Measurements from ENCODE around the gene SLC16A13. TPM values are rescaled to one million over a fixed set of nuclear protein-coding genes. Genes with fewer than 3 reads are reported as not detected.

Gene SLC16A13
- total and polyA plus RNA-seq, 2 donors (not counting 1 experiment from before 2014, with no cell fraction given) = 1.3 to 1.4 TPM

DNA sequence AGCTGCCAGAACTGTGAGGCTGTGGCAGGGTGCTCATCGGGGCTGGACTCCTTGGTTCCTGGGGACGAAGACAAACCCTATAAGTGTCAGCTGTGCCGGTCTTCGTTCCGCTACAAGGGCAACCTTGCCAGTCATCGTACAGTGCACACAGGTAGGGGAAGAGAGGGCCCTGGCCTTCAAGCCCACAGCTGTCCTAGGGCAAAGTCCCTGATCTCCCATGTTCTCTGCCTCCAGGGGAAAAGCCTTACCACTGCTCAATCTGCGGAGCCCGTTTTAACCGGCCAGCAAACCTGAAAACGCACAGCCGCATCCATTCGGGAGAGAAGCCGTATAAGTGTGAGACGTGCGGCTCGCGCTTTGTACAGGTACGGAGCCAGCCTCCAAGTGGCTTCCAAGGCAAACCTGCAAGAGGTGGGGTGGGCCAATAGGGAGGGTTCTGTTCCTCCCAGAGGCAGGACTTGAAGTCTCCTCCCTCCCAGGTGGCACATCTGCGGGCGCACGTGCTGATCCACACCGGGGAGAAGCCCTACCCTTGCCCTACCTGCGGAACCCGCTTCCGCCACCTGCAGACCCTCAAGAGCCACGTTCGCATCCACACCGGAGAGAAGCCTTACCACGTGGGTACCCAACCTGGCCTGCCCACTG lies 9.2 kb upstream of the SLC16A13 start:
- no peaks in the 10 kb centered on the region for H4K20me1 ChIP-seq (ENCODE audit: control insufficient read depth, extremely low read depth, insufficient read depth, low read length)
- no peaks in the 10 kb centered on the region for H3K27me3 ChIP-seq (ENCODE audit: control insufficient read depth, insufficient read depth, low read length)
- no peak overlapping the region for H3K4me3 ChIP-seq (replicated peaks in 1 of 4; ENCODE audit: control extremely low read depth in 1 of 4, insufficient read depth in 1 of 4, low read depth in 3 of 4, low read length in 4 of 4)
- TF ChIP-seq, protein P1, sequence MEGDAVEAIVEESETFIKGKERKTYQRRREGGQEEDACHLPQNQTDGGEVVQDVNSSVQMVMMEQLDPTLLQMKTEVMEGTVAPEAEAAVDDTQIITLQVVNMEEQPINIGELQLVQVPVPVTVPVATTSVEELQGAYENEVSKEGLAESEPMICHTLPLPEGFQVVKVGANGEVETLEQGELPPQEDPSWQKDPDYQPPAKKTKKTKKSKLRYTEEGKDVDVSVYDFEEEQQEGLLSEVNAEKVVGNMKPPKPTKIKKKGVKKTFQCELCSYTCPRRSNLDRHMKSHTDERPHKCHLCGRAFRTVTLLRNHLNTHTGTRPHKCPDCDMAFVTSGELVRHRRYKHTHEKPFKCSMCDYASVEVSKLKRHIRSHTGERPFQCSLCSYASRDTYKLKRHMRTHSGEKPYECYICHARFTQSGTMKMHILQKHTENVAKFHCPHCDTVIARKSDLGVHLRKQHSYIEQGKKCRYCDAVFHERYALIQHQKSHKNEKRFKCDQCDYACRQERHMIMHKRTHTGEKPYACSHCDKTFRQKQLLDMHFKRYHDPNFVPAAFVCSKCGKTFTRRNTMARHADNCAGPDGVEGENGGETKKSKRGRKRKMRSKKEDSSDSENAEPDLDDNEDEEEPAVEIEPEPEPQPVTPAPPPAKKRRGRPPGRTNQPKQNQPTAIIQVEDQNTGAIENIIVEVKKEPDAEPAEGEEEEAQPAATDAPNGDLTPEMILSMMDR (conservative IDR thresholded peaks at IDR 0.05 in 1 of 2, IDR thresholded peaks at IDR 0.05 in 1 of 2; ENCODE audit: low read depth in 1 of 2, low read length in 2 of 2) = no peak
- TF ChIP-seq EZH2 (IDR thresholded peaks at IDR 0.05; ENCODE audit: low read length, missing control alignments) = no peak
- H3K36me3 ChIP-seq (ENCODE audit: control insufficient read depth, insufficient read depth, low read length) = no peaks in the 10 kb centered on the region
- H2AFZ ChIP-seq (ENCODE audit: low read length) = no peak overlapping the region
- H3K27ac ChIP-seq (ENCODE audit: insufficient read depth, low read length) = no peak overlapping the region
- H3K9ac ChIP-seq (ENCODE audit: insufficient read depth, low read length) = no peak overlapping the region
- H3K4me1 ChIP-seq (ENCODE audit: control insufficient read depth, extremely low read depth, insufficient read depth, low read length) = peaks cover 2% of the 10 kb centered on the region
- H3K9me3 ChIP-seq (ENCODE audit: control insufficient read depth, insufficient read depth, low read depth, low read length) = no peaks in the 10 kb centered on the region
- DNase-seq (ENCODE audit: low read depth in 2 of 2) = no peak
- no peak overlapping the region for H3K4me2 ChIP-seq (ENCODE audit: extremely low read depth, insufficient read depth, low read length)
- no peaks in the 10 kb centered on the region for H3K79me2 ChIP-seq (ENCODE audit: control insufficient read depth, insufficient read depth, low read length)

DNA sequence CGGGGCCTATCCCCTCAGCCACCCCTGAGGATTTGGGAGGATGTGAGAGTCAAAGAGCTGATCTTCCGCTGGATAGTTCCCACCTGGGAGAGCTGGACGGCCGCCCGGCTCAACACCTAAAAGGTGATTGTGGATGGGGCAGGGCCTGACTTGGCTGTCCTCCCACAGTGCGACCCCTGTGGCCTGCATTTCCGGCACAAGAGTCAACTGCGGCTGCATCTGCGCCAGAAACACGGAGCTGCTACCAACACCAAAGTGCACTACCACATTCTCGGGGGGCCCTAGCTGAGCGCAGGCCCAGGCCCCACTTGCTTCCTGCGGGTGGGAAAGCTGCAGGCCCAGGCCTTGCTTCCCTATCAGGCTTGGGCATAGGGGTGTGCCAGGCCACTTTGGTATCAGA lies 8.5 kb upstream of the SLC16A13 start:
- Histone ChIP-seq H2AFZ (ENCODE audit: low read length) (no peak overlapping the region), H3K4me1 (ENCODE audit: control insufficient read depth, extremely low read depth, insufficient read depth, low read length) (no peaks in the 10 kb centered on the region), H3K27ac (ENCODE audit: insufficient read depth, low read length) (no peak overlapping the region), H3K27me3 (ENCODE audit: control insufficient read depth, insufficient read depth, low read length) (no peaks in the 10 kb centered on the region), H3K79me2 (ENCODE audit: control insufficient read depth, insufficient read depth, low read length) (no peaks in the 10 kb centered on the region), H3K4me2 (ENCODE audit: extremely low read depth, insufficient read depth, low read length) (no peak overlapping the region), H3K4me3 (replicated peaks in 1 of 4; ENCODE audit: control extremely low read depth in 1 of 4, insufficient read depth in 1 of 4, low read depth in 3 of 4, low read length in 4 of 4) (no peak overlapping the region), H3K9ac (ENCODE audit: insufficient read depth, low read length) (no peak overlapping the region), H3K9me3 (ENCODE audit: control insufficient read depth, insufficient read depth, low read depth, low read length) (no peaks in the 10 kb centered on the region), H4K20me1 (ENCODE audit: control insufficient read depth, extremely low read depth, insufficient read depth, low read length) (no peaks in the 10 kb centered on the region), H3K36me3 (ENCODE audit: control insufficient read depth, insufficient read depth, low read length) (no peaks in the 10 kb centered on the region)
- TF ChIP-seq, protein P1 (conservative IDR thresholded peaks at IDR 0.05 in 1 of 2, IDR thresholded peaks at IDR 0.05 in 1 of 2; ENCODE audit: low read depth in 1 of 2, low read length in 2 of 2) = no peak
- no peak for TF ChIP-seq EZH2 (IDR thresholded peaks at IDR 0.05; ENCODE audit: low read length, missing control alignments)
- DNase-seq (ENCODE audit: low read depth in 2 of 2) = no peak

DNA sequence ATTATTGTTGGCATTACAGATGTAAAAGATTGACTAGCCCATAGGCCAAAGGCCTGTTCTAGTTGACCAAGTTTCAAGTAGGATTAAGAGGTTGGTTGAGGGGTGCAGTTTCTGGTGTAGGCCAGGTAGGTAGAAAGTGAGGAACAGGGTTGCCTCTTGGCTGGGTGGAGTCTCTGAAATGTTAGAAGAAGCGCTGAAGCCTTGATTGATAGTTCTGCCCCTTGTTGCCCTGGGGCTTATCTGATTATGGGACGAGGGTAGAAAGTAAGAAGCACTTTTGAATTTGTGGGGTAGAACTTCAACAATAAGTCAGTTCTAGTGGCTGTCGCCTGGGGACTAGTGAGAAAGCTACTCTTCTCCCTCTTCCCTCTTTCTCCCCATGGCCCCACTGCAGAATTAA lies 6.7 kb upstream of the SLC16A13 start:
- DNase-seq (ENCODE audit: low read depth in 2 of 2) = no peak
- Histone ChIP-seq H3K9me3 (ENCODE audit: control insufficient read depth, insufficient read depth, low read depth, low read length) (no peaks in the 10 kb centered on the region), H3K4me3 (replicated peaks in 1 of 4; ENCODE audit: control extremely low read depth in 1 of 4, insufficient read depth in 1 of 4, low read depth in 3 of 4, low read length in 4 of 4) (no peak overlapping the region), H3K4me1 (ENCODE audit: control insufficient read depth, extremely low read depth, insufficient read depth, low read length) (no peaks in the 10 kb centered on the region), H3K27ac (ENCODE audit: insufficient read depth, low read length) (no peak overlapping the region), H3K36me3 (ENCODE audit: control insufficient read depth, insufficient read depth, low read length) (no peaks in the 10 kb centered on the region), H3K27me3 (ENCODE audit: control insufficient read depth, insufficient read depth, low read length) (no peaks in the 10 kb centered on the region), H2AFZ (ENCODE audit: low read length) (no peak overlapping the region), H3K9ac (ENCODE audit: insufficient read depth, low read length) (no peak overlapping the region), H3K79me2 (ENCODE audit: control insufficient read depth, insufficient read depth, low read length) (no peaks in the 10 kb centered on the region), H4K20me1 (ENCODE audit: control insufficient read depth, extremely low read depth, insufficient read depth, low read length) (no peaks in the 10 kb centered on the region), H3K4me2 (ENCODE audit: extremely low read depth, insufficient read depth, low read length) (no peak overlapping the region)
- TF ChIP-seq EZH2 (IDR thresholded peaks at IDR 0.05; ENCODE audit: low read length, missing control alignments) = no peak
- TF ChIP-seq, protein P1 (conservative IDR thresholded peaks at IDR 0.05 in 1 of 2, IDR thresholded peaks at IDR 0.05 in 1 of 2; ENCODE audit: low read depth in 1 of 2, low read length in 2 of 2) = no peak
